ENCODE measurements around the gene CRACR2B. TPM values are rescaled to one million over a fixed set of nuclear protein-coding genes. Genes with fewer than 3 reads are reported as not detected.

The CRACR2B gene
- total and polyA plus RNA-seq, 2 donors: 5.9 to 20.2 TPM

- no peak overlapping the region for H3K4me3 ChIP-seq (ENCODE audit: low read depth, low read length)
- H3K36me3 ChIP-seq (ENCODE audit: insufficient read depth): no peaks in the 10 kb centered on the region
- DNase-seq (ENCODE audit: extremely low spot score): no peak
- H3K4me1 ChIP-seq (ENCODE audit: insufficient read depth): no peaks in the 10 kb centered on the region
- H3K27ac ChIP-seq (ENCODE audit: low read depth): no peak overlapping the region
- WGBS: 73% methylated on average over 25 of the region's 25 CpGs
Observed at GRCh38 chr11:839875-840617, 12.3 kb downstream of the CRACR2B start.

- Histone ChIP-seq H3K4me1 (ENCODE audit: insufficient read depth) (no peaks in the 10 kb centered on the region), H3K27ac (ENCODE audit: low read depth) (peak overlapping the region; percentile 89), H3K4me3 (ENCODE audit: low read depth, low read length) (peak overlapping the region; percentile 89), H3K36me3 (ENCODE audit: insufficient read depth) (no peaks in the 10 kb centered on the region)
- WGBS: under 1% methylated on average over 27 of the region's 27 CpGs
- DNase-seq (ENCODE audit: extremely low spot score): no peak
Observed at GRCh38 chr11:841981-842369, 14.3 kb downstream of the CRACR2B start.

- WGBS: under 1% methylated on average over 87 of the region's 87 CpGs
- Histone ChIP-seq H3K4me3 (ENCODE audit: low read depth, low read length) (peak within 1 kb of the TSS; percentile 89), H3K4me1 (ENCODE audit: insufficient read depth) (no peaks in the 10 kb centered on the region), H3K27ac (ENCODE audit: low read depth) (peak within 1 kb of the TSS; percentile 89), H3K36me3 (ENCODE audit: insufficient read depth) (no peaks in the 10 kb centered on the region)
- peak; percentile 70 for DNase-seq (ENCODE audit: extremely low spot score)
Observed at GRCh38 chr11:842370-843002, 14.8 kb downstream of the CRACR2B start, which contains the start of the genes POLR2L and TSPAN4. Gene POLR2L, minus strand, starts transcription at chr11:842529. Its CDS starts 21 bp downstream, at chr11:842508. Gene TSPAN4, plus strand, starts transcription at chr11:842852. Its CDS starts 7,453 bp downstream, at chr11:850305.

- Histone ChIP-seq H3K4me3 (ENCODE audit: low read depth, low read length) (peak overlapping the region; percentile 89), H3K4me1 (ENCODE audit: insufficient read depth) (no peaks in the 10 kb centered on the region), H3K27ac (ENCODE audit: low read depth) (peak overlapping the region; percentile 81), H3K36me3 (ENCODE audit: insufficient read depth) (no peaks in the 10 kb centered on the region)
- WGBS: under 1% methylated on average over 53 of the region's 53 CpGs
- DNase-seq (ENCODE audit: extremely low spot score): no peak
Observed at GRCh38 chr11:843086-843734, 15.5 kb downstream of the CRACR2B start.

GRCh38 chr11:843818-844692, 16.3 kb downstream of the CRACR2B start:
- Histone ChIP-seq H3K4me1 (ENCODE audit: insufficient read depth) (no peaks in the 10 kb centered on the region), H3K27ac (ENCODE audit: low read depth) (peak overlapping the region; percentile 81), H3K4me3 (ENCODE audit: low read depth, low read length) (peak overlapping the region; percentile 89), H3K36me3 (ENCODE audit: insufficient read depth) (no peaks in the 10 kb centered on the region)
- DNase-seq (ENCODE audit: extremely low spot score): no peak
- WGBS: 3% methylated on average over 25 of the region's 25 CpGs

GRCh38 chr11:844693-845644, 17.2 kb downstream of the CRACR2B start:
- DNase-seq (ENCODE audit: extremely low spot score): peak; percentile 78
- H3K4me1 ChIP-seq (ENCODE audit: insufficient read depth): no peaks in the 10 kb centered on the region
- 24% methylated on average over 31 of the region's 31 CpGs for WGBS
- peak overlapping the region; percentile 89 for H3K4me3 ChIP-seq (ENCODE audit: low read depth, low read length)
- H3K27ac ChIP-seq (ENCODE audit: low read depth): peak overlapping the region; percentile 81
- no peaks in the 10 kb centered on the region for H3K36me3 ChIP-seq (ENCODE audit: insufficient read depth)

GRCh38 chr11:845872-846495, 18.3 kb downstream of the CRACR2B start:
- Histone ChIP-seq H3K27ac (ENCODE audit: low read depth) (no peak overlapping the region), H3K4me1 (ENCODE audit: insufficient read depth) (no peaks in the 10 kb centered on the region), H3K4me3 (ENCODE audit: low read depth, low read length) (no peak overlapping the region), H3K36me3 (ENCODE audit: insufficient read depth) (no peaks in the 10 kb centered on the region)
- WGBS: 60% methylated on average over 8 of the region's 8 CpGs
- DNase-seq (ENCODE audit: extremely low spot score): no peak

- Histone ChIP-seq H3K4me3 (ENCODE audit: low read depth, low read length) (no peak overlapping the region), H3K36me3 (ENCODE audit: insufficient read depth) (no peaks in the 10 kb centered on the region), H3K4me1 (ENCODE audit: insufficient read depth) (no peaks in the 10 kb centered on the region), H3K27ac (ENCODE audit: low read depth) (no peak overlapping the region)
- DNase-seq (ENCODE audit: extremely low spot score): no peak
- WGBS: 74% methylated on average over 11 of the region's 11 CpGs
Observed at GRCh38 chr11:846496-847098, 18.9 kb downstream of the CRACR2B start.

GRCh38 chr11:847876-848275, 20.2 kb downstream of the CRACR2B start:
- 89% methylated on average over 18 of the region's 18 CpGs for WGBS
- H3K27ac ChIP-seq (ENCODE audit: low read depth): no peak overlapping the region
- no peak for DNase-seq (ENCODE audit: extremely low spot score)
- no peaks in the 10 kb centered on the region for H3K4me1 ChIP-seq (ENCODE audit: insufficient read depth)
- no peak overlapping the region for H3K4me3 ChIP-seq (ENCODE audit: low read depth, low read length)
- H3K36me3 ChIP-seq (ENCODE audit: insufficient read depth): no peaks in the 10 kb centered on the region

- no peaks in the 10 kb centered on the region for H3K4me1 ChIP-seq (ENCODE audit: insufficient read depth)
- no peaks in the 10 kb centered on the region for H3K36me3 ChIP-seq (ENCODE audit: insufficient read depth)
- peak overlapping the region; percentile 3 for H3K4me3 ChIP-seq (ENCODE audit: low read depth, low read length)
- DNase-seq (ENCODE audit: extremely low spot score): no peak
- 37% methylated on average over 14 of the region's 14 CpGs for WGBS
- H3K27ac ChIP-seq (ENCODE audit: low read depth): no peak overlapping the region
Observed at GRCh38 chr11:848380-848931, 20.7 kb downstream of the CRACR2B start.

GRCh38 chr11:849104-849824, 21.5 kb downstream of the CRACR2B start:
- WGBS: 4% methylated on average over 71 of the region's 71 CpGs
- no peak overlapping the region for H3K27ac ChIP-seq (ENCODE audit: low read depth)
- peak overlapping the region; percentile 48 for H3K4me3 ChIP-seq (ENCODE audit: low read depth, low read length)
- no peaks in the 10 kb centered on the region for H3K4me1 ChIP-seq (ENCODE audit: insufficient read depth)
- no peak for DNase-seq (ENCODE audit: extremely low spot score)
- no peaks in the 10 kb centered on the region for H3K36me3 ChIP-seq (ENCODE audit: insufficient read depth)
